HG03575 (cell line): ENCODE measurements around the gene DQX1.
A peak's percentile ranks its signal among the peaks of the same experiment; 100 is the strongest.

Experiments used
- ATAC-seq: cut with Tn5 transposase; IDR thresholded peaks from one replicate; pipeline ENCODE4 v1.9.1; 2021; ENCODE audit not compliant: unreplicated experiment, insufficient number of reproducible peaks, low FRiP score; ENCODE audit errors: extremely low read depth

Gene DQX1

GRCh38 chr2:74515271-74515980, 10.6 kb downstream of the DQX1 start:
- no peak for ATAC-seq

GRCh38 chr2:74514368-74515270, 11.4 kb downstream of the DQX1 start, which contains the start of gene TLX2:
TLX2 (plus strand) TSS chr2:74514450; CDS start chr2:74514807, 357 bp downstream.
- no peak for ATAC-seq

GRCh38 chr2:74513605-74514367, 12.2 kb downstream of the DQX1 start:
- ATAC-seq: no peak

- ATAC-seq: no peak
Measured at GRCh38 chr2:74512744-74513604, 13.1 kb downstream of the DQX1 start.

- no peak for ATAC-seq
Measured at GRCh38 chr2:74511104-74511989, 14.7 kb downstream of the DQX1 start.

- ATAC-seq: no peak
Measured at GRCh38 chr2:74510272-74510671, 15.8 kb downstream of the DQX1 start.

- ATAC-seq: no peak
Measured at GRCh38 chr2:74507926-74508520, 18.0 kb downstream of the DQX1 start.

- peak; percentile 80 for ATAC-seq
Measured at GRCh38 chr2:74507145-74507925, 18.7 kb downstream of the DQX1 start, which contains the start of gene PCGF1. PCGF1 (minus strand) TSS chr2:74507695; CDS start chr2:74507668, 27 bp downstream.

GRCh38 chr2:74505448-74506246, 20.4 kb downstream of the DQX1 start:
- ATAC-seq: no peak

- ATAC-seq: no peak
Measured at GRCh38 chr2:74504591-74504990, 21.4 kb downstream of the DQX1 start.

- no peak for ATAC-seq
Measured at GRCh38 chr2:74503506-74504475, 22.2 kb downstream of the DQX1 start.

GRCh38 chr2:74502720-74503505, 23.1 kb downstream of the DQX1 start:
- no peak for ATAC-seq

GRCh38 chr2:74502147-74502719, 23.8 kb downstream of the DQX1 start:
- no peak for ATAC-seq
